HG02852 (cell line): ENCODE results near the gene ANKRD50.

Source experiments
- ATAC-seq: cut with Tn5 transposase; IDR thresholded peaks from one replicate; pipeline ENCODE4 v1.9.1; 2021; ENCODE audit warnings: mild to moderate bottlenecking, moderate library complexity; ENCODE audit not compliant: unreplicated experiment

Gene ANKRD50, protein sequence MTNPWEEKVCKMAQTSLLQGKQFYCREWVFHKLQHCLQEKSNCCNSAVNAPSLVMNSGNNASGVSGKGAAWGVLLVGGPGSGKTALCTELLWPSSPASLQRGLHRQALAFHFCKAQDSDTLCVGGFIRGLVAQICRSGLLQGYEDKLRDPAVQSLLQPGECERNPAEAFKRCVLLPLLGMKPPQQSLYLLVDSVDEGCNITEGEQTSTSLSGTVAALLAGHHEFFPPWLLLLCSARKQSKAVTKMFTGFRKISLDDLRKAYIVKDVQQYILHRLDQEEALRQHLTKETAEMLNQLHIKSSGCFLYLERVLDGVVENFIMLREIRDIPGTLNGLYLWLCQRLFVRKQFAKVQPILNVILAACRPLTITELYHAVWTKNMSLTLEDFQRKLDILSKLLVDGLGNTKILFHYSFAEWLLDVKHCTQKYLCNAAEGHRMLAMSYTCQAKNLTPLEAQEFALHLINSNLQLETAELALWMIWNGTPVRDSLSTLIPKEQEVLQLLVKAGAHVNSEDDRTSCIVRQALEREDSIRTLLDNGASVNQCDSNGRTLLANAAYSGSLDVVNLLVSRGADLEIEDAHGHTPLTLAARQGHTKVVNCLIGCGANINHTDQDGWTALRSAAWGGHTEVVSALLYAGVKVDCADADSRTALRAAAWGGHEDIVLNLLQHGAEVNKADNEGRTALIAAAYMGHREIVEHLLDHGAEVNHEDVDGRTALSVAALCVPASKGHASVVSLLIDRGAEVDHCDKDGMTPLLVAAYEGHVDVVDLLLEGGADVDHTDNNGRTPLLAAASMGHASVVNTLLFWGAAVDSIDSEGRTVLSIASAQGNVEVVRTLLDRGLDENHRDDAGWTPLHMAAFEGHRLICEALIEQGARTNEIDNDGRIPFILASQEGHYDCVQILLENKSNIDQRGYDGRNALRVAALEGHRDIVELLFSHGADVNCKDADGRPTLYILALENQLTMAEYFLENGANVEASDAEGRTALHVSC (N-terminal part only)

DNA sequence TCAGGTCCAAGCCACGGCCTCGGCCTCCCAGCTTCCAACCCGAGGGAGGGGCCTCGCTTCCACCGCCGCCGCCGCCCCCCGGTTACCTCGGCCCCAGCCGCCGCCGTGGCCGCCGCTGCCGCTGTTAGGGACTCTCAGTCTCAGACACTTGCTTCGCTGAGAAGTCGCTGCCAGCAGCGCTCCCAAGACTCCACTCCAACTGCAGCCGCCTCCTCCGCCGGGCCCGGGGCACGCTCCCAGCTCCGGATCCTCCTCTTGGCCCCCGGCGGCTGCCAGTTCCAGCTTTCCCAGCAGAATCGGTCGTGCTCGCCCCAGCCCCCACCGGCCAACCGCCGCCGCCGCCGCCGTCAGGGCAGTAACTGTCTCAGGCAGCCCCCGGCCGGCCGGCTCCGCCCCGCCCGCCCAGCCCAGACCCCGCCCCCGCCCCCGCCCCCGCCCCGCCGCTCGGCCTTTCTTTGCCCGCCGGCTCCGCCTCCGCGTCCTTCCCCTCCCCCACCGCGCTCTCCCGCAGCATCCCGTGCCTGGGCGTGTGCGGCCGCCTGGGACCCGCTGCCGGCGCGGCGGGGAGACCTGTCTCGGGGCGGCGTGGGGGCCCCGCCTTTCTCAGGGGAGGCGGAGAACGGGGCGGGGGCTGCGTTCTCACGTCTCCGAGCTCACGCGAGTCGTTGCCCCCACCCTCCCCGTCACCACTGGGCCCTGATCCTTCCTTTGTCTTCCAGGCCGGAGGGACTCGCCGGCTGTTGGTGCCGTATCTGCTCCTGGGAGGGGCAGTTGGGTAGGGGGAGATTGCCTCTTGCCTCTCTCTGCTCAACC is at the start of gene ANKRD50:
TSS of gene ANKRD50 (minus strand) at position 361 of the 813 bp plus-strand sequence. CDS start 2,221 bp downstream, outside the sequence.
- ATAC-seq, result peak; percentile 71

DNA sequence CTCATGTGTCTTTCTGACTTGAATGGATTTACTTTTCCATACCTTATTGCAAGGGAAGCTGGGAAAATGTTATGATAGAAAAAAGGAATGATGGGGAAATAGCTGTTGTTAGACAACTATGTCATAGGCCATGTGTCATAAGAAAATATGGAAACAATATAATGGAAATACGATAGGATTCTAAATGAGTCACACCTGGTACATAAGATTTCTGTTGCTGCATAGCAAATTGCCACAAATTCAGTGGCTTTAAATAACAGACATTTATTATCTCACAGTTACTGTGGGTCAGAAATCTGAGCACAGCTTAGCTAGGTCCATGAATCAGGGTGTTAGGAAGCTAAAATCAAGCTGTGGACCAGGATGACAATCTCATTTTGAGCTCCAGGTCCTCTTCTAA is 44.6 kb upstream of the ANKRD50 start:
- ATAC-seq, result no peak

DNA sequence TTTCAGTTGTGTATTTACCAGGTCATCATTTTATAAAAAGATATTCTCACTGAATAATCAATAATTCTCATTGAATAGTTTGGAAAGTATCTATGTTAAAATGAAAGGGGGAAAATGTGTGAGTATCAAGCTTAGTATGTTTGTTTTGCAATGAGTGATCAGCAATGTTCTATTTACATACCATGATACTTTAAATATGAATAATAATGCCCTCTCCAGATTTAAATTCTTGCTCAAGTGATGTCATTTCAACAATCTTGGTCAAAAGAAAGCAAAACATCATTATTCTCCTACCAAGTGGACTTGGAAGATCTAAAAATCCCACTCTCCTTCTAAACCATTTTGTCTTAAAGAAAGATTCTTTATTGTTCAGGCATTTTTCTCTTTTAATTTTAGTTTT is 42.1 kb upstream of the ANKRD50 start:
- ATAC-seq, result no peak

DNA sequence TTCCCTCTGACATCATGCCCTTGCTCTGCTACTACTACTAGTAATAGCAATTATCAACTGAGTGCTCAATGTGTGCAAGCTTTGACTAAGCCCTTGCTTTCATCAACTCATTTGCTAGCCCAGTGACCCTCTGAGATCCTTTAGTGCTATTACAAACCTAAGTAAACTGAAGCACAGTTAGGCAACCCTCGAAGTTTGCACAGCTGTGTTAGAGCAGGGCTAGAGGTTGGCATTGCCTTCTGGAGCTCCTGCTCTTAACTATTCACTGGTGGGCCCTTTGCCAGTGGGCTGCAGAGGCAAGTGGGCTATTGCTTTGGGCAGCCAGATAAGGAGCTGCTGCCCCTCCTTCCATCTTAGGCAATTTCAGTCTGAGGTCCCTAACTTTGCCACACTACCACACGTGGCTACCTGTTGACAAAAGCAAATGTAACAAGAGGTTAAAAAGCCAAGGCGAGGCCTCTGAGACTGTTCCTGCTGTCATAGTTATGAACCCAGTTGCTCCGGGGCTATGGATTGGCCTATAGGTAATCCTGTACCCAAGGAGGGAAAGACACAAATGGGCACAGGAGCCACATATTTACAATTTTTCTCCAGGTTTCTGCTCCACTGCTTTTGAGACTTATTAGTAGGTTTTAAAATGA is 41.5 kb upstream of the ANKRD50 start:
- ATAC-seq, result no peak

DNA sequence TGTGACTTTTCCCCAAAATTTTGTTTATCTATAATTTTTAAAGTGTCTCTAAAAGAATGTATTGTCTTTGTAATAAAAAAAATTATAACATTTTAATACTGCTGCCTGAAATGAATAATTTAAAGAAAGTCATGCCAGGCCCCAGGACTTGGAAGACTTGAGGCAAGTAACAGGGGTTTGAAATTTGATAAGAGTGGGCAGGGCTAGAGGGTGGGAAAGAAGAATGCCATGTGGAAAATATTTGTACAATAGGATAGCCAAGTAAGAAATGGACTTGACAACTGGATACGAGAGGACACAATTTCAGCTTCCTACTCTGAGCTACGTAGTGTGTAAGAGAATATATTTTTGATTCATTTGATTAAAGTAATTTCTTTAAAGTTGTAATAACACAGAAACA is 36.9 kb upstream of the ANKRD50 start:
- no peak for ATAC-seq

DNA sequence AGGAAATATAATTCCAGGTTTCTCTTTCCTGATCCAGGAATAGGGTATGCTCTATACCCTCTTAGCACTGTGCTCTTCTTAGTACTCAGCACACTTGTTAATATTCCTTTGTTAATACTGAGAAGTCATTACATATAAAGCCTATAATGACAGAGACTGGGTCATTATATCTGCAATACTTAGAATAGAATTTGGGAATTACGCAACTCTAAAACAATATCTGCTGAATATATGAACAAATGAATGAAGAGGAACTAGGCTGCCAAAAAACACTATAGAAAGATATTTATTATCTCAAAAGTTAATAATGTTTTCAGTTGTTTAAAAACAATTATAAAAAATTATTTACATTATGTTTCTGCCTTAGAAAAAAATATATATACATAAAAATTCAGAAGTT is 36.4 kb upstream of the ANKRD50 start:
- ATAC-seq, result no peak

DNA sequence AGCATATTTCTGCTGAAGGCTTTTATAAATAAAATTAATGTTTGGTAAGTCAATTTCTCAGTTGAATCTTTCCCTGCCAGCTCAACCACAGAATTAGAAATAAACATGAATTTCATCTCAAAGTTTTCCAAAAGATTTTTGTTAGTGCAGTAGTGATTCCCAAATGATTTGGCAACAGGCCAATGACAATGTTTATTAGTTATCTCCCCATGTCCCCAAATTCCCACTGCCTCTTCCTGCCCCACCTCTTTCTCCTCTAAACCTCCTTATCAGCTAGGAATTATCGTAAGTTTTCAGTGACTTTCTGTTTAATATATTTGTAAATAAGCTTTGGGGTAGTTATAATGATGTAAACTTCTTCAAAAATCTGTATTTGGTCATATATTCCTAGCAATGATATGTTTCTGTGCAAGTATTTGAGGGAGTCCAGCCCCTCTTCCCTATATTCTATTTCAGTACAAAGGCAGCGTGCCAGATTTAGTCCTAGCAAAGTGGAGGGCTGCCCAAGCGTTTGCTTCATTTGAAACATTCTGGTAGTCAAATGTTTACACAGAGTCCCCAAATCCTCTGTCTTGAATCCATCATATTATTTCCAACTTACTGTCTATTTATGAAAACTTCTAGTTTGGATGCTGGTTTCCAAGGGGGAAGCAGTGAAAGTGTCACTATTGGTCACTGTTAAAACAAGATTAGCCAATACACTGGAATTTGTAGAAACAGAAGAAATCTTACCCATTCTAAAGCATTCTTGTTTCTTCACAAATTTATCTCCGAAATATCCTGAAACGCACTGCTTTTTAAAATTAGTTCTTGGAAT is 33.7 kb upstream of the ANKRD50 start:
- no peak for ATAC-seq

DNA sequence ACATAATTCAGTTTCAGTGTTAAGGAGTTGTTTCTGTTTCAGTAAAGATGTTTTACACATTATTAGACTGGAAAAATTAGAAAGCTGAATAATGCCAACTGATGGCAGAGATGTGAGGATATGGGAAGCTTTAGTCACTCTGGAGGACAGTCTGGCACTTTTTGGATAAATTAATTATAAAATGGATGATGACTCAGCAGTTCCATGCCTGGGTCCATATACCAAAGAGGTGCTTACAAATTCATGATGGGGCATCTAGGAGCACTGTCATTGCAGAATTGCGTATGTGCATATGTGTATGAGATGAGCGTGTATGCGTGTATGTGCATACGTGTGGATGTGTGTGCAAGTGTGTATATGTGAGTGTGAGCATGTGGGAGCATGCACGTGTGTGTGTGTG is 31.2 kb upstream of the ANKRD50 start:
- no peak for ATAC-seq

DNA sequence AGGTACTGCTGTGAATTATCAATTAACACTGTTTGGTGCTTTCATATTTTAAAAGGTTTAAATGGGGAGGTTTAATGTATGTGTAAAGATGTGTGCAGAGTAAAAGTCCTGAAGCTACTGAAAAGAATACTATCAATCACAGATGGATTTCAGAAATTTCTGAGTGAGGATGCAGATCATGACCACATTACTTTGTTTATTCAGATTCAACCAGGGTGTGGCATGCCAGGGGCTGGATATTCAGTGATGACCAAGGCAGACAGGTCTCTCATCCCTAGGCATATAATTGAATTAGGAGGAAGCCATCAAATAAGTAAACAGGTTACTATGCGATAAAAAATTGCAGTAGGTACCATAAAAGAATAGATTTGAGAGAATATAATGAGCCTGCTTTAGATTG is 28.0 kb upstream of the ANKRD50 start:
- no peak for ATAC-seq

DNA sequence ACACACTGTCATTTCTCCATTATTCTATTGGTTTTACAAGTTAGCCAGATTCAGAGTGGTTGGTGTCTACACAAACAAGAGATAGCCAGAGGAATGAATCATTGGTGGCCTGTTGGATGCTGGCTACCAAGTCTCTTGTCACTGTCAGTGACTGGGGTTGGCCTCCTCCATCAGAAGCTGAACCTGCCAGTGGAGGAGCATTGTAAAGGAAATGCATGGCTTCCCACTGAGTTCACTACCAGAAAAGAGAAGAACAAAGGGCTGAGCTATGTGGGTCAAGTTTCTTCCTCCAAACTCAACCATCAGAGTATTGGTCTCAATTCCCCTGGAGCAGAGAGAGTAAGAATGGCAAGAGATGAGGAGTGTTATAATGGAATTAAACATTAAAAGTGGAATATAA is 26.5 kb upstream of the ANKRD50 start:
- no peak for ATAC-seq

DNA sequence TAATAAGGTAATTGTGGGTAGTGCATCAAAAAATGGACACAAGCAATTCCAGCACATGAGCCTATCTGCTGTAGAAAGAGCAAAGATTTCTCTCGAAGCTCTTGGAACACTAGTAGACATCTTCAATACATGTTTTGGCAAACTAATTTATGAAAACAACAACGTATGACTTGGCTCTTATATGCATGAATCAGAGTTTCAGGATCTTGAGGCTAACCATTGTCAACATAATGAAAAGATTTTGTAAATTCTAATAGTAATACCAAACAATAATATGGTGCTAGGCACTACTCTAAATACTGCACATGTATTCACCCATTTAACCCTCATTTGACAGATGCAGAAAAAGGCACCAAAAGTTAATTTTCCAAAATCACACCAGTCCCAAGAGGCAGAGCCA is 25.1 kb upstream of the ANKRD50 start:
- ATAC-seq, result no peak

DNA sequence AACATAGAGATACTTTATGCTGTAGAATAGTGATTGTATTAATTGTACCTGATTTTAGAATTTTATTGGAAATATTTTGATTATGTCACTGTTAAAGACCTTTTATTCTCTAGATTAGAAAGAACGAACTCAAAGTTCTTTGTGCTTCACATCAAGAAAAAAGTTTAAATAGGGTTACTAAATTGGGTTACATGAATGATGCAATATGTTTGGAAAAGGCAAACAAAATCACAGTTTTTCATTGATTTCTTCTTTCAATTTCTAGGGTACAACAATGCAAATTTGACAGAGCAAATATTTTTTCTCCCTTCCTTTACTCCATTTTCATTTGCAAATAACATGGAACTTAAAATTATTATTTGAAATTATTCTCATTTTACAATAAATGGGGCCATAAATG is 24.0 kb upstream of the ANKRD50 start:
- no peak for ATAC-seq

DNA sequence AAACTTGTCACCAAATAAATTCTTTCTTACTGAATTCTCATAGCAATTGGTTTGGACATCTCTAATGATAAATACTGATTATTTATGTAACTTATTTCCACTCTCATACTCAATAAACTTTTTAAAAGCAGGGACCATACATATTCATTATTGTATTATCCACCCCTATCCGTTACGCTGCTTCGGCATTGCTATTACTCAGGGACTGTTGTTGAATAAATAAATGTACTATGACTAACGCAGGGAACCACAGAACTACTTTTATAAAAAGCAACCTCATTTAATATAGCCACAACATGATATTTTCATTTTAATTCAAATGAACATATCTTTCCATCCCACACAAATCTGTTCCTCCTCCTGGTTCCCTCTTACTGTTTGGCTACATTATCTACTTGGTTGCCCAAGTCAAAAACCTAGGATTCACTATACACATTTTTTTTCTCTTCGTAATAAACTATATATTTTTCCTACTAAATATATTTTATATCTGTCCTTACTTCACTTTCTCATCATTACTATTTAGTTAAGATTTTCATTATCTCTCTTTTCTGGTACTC is 14.9 kb upstream of the ANKRD50 start:
- ATAC-seq, result no peak

DNA sequence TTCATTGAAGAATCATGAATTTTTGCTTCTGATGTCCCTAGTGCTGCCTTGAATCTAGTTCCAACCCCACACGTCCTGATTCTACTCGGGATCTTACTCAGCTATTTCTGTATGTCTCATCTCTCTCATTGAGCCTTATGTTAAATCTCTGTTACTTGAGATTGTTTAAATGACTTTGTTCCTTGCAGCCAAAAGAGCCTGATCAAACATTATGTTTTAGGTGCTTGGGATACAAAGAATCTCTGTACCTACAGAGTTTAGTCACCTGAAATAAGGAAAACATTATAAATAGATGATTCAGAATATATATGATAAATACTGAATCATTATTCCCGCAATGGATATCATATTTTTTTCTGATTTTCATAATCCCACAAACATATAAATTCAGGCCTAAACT is 13.7 kb upstream of the ANKRD50 start:
- ATAC-seq, result no peak

DNA sequence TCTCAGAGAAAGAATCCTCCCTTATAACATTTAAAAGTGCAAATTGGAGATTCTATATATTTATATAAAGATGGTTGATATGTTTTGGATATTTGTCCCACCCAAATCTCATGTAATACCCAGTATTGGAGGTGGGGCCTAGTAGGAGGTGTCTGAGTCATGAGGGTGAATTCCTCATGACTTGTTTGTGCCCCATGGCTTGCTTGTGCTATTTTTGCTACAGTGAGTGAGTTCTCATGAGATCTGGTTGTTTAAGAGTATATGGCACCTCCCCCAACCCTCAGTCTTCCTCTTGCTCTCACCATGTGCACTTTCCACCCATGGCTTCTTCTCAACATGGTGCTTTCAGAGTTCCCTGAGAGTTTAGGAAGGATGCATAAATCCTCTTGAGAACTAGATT is 9.5 kb upstream of the ANKRD50 start:
- no peak for ATAC-seq

DNA sequence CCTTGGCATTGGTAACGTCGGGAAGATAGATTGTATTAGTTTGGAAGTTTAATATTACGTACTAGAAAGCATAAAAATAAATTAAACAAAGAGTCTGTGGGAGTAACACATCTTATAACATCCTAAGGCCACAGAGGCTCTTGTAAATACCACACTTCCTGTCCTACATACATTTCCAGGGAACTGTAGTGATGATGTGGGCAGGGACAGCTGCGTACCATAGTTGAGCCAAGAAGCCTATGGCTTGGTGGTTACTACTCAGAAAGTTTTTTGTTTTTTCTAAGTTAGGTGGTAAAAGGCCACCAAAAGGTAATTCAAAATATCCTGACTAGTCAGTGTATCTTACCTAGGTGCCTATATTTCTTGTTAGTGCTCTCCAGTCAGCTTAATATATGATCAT is 4.6 kb upstream of the ANKRD50 start:
- no peak for ATAC-seq

DNA sequence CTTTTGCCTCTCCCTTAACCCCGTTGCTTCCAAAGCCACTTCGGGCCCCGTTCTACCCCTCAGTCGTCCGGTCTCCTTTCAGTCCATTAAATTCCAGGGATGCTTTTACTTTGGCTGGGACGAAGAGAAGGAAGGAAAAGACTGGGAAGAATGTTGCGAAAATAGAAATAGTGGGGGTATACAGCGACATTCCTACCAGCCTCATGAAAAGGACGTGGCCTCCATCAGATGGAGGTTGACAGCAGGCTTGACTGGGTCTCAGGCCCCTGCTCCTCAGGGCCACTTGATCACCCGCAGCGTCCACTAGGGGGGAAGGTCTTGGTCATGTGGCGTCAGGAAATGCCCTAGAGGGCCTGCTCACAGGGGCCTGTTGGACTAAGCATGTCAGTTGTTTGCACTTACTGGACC is 657 bp upstream of the ANKRD50 start:
- ATAC-seq, result peak; percentile 29

DNA sequence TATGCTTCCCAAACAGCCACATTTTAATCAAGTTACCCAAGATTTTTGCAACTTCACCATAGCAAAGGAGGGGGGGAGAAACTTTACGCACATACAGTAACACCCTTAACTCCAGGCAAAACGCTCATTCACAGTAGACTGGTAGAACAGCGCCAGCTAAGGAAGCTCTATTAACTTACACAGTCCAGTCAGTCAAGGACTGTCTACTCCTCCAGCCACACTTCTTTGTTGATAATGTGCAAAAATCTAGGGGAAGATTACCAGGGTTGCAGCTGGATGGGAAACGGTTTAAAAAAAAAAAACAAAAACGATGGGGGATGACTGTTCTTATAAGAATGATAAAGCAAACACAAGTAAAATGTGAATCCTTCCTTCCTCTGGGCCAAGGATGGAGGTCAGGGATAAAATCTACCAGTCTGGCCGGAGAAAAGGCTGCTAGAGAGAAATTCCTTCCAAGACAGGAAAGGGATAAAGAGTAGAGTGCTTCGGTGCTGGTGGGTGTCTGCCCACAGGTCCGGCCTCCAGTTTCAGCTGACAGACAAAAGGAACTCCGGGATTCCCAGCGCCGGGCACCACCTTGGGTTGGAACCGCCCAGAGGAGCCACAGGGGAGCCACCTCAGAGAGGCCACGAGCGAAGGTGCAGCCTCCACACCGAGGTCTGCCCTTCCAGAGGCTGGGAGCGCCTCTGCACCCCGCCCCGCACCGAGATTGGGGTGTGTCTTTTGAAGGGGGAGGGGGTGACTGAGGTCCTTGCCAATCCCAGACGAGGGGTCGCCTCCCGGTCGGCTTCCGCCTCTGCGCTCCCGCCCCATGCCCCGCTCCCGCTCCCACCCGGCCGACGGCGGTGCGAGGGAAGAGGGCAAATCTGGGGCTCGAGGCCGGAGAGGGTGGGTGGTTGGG is 811 bp downstream of the ANKRD50 start:
- ATAC-seq, result peak; percentile 29
